Measurements from ENCODE around the gene RNFT2.

The RNFT2 gene

GRCh38 chr12:116833474-116833873 is 95.4 kb downstream of the RNFT2 start:
- no peak for DNase-seq (ENCODE audit: low read depth, low spot score)

- DNase-seq (ENCODE audit: low read depth, low spot score): no peak
Measured at GRCh38 chr12:116835484-116835883, 97.4 kb downstream of the RNFT2 start.

GRCh38 chr12:116837097-116837496 is 99.0 kb downstream of the RNFT2 start:
- DNase-seq (ENCODE audit: low read depth, low spot score): no peak

GRCh38 chr12:116838365-116838764 is 100.2 kb downstream of the RNFT2 start:
- no peak for DNase-seq (ENCODE audit: low read depth, low spot score)

GRCh38 chr12:116839287-116839830 is 101.2 kb downstream of the RNFT2 start:
- DNase-seq (ENCODE audit: low read depth, low spot score): no peak

GRCh38 chr12:116843085-116843484 is 105.0 kb downstream of the RNFT2 start:
- DNase-seq (ENCODE audit: low read depth, low spot score): no peak

GRCh38 chr12:116849216-116849615 is 111.1 kb downstream of the RNFT2 start:
- DNase-seq (ENCODE audit: low read depth, low spot score): no peak

- DNase-seq (ENCODE audit: low read depth, low spot score): no peak
Measured at GRCh38 chr12:116852303-116852702, 114.2 kb downstream of the RNFT2 start.

GRCh38 chr12:116853507-116853906 is 115.4 kb downstream of the RNFT2 start:
- no peak for DNase-seq (ENCODE audit: low read depth, low spot score)

GRCh38 chr12:116855744-116856470 is 117.8 kb downstream of the RNFT2 start:
- no peak for DNase-seq (ENCODE audit: low read depth, low spot score)

GRCh38 chr12:116856729-116857128 is 118.6 kb downstream of the RNFT2 start:
- no peak for DNase-seq (ENCODE audit: low read depth, low spot score)

GRCh38 chr12:116859079-116859478 is 121.0 kb downstream of the RNFT2 start:
- DNase-seq (ENCODE audit: low read depth, low spot score): no peak

GRCh38 chr12:116860263-116860662 is 122.1 kb downstream of the RNFT2 start:
- DNase-seq (ENCODE audit: low read depth, low spot score): no peak

GRCh38 chr12:116861320-116861719 is 123.2 kb downstream of the RNFT2 start:
- DNase-seq (ENCODE audit: low read depth, low spot score): no peak

- DNase-seq (ENCODE audit: low read depth, low spot score): no peak
Measured at GRCh38 chr12:116862167-116862566, 124.1 kb downstream of the RNFT2 start.

- DNase-seq (ENCODE audit: low read depth, low spot score): no peak
Measured at GRCh38 chr12:116863275-116863767, 125.2 kb downstream of the RNFT2 start.

GRCh38 chr12:116864371-116865160 is 126.5 kb downstream of the RNFT2 start:
- DNase-seq (ENCODE audit: low read depth, low spot score): no peak

GRCh38 chr12:116867523-116867922 is 129.4 kb downstream of the RNFT2 start:
- DNase-seq (ENCODE audit: low read depth, low spot score): no peak

- DNase-seq (ENCODE audit: low read depth, low spot score): no peak
Measured at GRCh38 chr12:116870306-116870705, 132.2 kb downstream of the RNFT2 start.

- no peak for DNase-seq (ENCODE audit: low read depth, low spot score)
Measured at GRCh38 chr12:116874324-116874995, 136.3 kb downstream of the RNFT2 start.

- DNase-seq (ENCODE audit: low read depth, low spot score): no peak
Measured at GRCh38 chr12:116876151-116876869, 138.2 kb downstream of the RNFT2 start.

Data from smooth muscle cell of the brain vasculature (primary cell).